ENCODE measurements around the gene WWP2.

DNA sequence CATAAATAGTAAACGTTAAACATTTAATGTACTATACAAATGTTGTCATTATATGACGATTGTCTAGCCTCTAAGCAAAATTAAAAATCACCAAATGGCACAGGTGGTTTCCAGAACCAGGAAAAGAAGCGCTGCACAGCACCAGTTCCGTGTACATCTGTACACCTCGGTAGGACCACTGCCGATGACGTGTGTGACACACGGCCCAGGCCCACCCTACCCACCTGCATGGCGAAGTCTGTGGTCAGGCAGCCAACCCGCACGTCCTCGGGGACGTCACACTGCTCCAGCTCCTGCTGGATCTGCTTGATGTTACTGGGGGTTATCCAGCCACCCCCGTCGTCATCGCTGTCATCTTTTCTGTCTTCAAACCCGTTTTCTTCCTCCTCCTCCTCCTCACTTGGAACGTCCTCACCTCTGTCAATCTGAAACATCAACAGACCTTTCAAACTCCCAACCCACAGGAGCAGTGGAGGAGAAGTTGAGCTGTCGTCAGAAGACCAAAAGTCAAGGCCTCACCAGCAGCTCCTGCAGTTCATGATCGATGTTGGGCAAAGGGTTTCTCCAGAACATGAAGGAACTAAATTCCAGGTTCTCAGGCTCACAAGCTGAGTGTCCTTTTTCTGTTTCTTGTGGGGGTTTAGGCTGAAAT, 13.3 kb upstream of the WWP2 start:
- TF ChIP-seq, protein P1, sequence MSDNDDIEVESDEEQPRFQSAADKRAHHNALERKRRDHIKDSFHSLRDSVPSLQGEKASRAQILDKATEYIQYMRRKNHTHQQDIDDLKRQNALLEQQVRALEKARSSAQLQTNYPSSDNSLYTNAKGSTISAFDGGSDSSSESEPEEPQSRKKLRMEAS (IDR thresholded peaks at IDR 0.05), result no peak
- TF ChIP-seq RAD21 (IDR thresholded peaks at IDR 0.05; ENCODE audit: low read depth) (no peak), CEBPB (IDR thresholded peaks at IDR 0.05) (no peak), YY1 (IDR thresholded peaks at IDR 0.05; ENCODE audit: low read depth) (no peak), NFIC (IDR thresholded peaks at IDR 0.05) (no peak), EGR1 (IDR thresholded peaks at IDR 0.05) (no peak), TAF1 (IDR thresholded peaks at IDR 0.05; ENCODE audit: low read depth) (no peak), CREB1 (IDR thresholded peaks at IDR 0.05; ENCODE audit: low read depth) (no peak), FOXM1 (IDR thresholded peaks at IDR 0.05; ENCODE audit: borderline replicate concordance, low read depth) (no peak), REST (IDR thresholded peaks at IDR 0.05; ENCODE audit: low read depth) (no peak), EP300 (IDR thresholded peaks at IDR 0.05; ENCODE audit: borderline replicate concordance) (no peak), TCF12 (IDR thresholded peaks at IDR 0.05; ENCODE audit: low read depth) (no peak), TEAD4 (IDR thresholded peaks at IDR 0.05) (no peak)
- TF ChIP-seq, protein P2, sequence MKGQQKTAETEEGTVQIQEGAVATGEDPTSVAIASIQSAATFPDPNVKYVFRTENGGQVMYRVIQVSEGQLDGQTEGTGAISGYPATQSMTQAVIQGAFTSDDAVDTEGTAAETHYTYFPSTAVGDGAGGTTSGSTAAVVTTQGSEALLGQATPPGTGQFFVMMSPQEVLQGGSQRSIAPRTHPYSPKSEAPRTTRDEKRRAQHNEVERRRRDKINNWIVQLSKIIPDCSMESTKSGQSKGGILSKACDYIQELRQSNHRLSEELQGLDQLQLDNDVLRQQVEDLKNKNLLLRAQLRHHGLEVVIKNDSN (IDR thresholded peaks at IDR 0.05), result no peak
